ENCODE results near the gene C4BPB. TPM values are rescaled to one million over a fixed set of nuclear protein-coding genes. Genes with fewer than 3 reads are reported as not detected.

The C4BPB gene
- total RNA-seq, 2 donors from 2014 or later: 0.58 to 2.1 TPM

DNA sequence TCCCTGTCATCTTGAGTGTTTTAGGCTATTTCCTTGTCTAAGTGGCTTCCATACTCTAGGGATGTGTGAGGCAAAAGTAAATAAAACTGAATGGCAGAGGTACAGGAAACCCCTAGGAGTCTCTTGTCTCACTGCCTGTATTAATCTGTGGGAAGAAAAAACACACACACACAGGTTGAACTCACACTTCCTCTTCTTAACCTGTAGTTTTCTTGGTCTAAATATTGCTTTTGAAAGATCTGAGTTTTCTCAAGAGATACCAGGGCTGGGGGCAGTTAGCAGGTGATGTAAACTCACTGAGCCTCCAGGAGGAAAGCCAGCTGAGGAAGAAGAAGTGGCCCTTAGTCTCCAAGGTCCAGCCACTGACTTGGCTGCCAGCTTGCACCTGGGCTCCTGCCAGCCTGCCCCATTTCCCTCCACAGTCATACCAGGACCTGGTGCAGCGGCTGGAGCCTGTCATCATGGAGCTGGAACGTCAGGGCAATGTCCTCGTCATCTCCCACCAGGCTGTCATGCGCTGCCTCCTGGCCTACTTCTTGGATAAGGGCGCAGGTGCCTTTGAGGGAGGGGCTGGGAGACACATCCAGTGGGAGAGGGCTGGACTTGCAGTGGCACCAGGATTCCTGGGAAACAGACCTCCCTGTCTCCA, 18.7 kb upstream of the C4BPB start:
- Mint-ChIP-seq H3K4me1 (peaks cover 10% of the 10 kb centered on the region), H3K9me3 (no peaks in the 10 kb centered on the region), H3K36me3 (ENCODE audit: low read depth) (no peaks in the 10 kb centered on the region), H3K4me3 (no peak overlapping the region), H3K27me3 (no peaks in the 10 kb centered on the region), H3K27ac (no peak overlapping the region)
- no peak for ATAC-seq (replicated peaks)

DNA sequence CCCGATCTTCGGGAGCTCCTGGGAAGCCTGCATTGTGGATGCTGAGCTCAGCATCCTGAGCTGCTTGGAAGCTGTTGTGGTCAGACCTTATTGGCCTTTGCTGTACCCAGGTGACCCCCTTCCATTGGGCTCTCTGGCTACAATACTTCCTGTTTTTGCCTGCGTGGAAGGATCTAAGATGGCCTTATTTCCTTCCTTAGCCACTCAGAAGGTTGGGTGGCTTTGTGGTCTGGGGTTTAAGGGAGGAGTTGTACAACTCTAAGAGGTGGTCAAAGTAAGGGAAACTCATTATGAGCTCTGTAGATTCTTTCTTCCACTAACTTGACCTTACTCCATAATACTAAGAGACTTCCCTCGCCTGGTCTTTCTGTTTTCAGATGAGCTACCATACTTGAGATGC, 17.8 kb upstream of the C4BPB start:
- Mint-ChIP-seq H3K4me1 (peaks cover 10% of the 10 kb centered on the region), H3K9me3 (no peaks in the 10 kb centered on the region), H3K27me3 (peaks cover 1% of the 10 kb centered on the region), H3K27ac (peak overlapping the region; percentile 15), H3K36me3 (ENCODE audit: low read depth) (no peaks in the 10 kb centered on the region), H3K4me3 (no peak overlapping the region)
- ATAC-seq (replicated peaks): peak; percentile 37

DNA sequence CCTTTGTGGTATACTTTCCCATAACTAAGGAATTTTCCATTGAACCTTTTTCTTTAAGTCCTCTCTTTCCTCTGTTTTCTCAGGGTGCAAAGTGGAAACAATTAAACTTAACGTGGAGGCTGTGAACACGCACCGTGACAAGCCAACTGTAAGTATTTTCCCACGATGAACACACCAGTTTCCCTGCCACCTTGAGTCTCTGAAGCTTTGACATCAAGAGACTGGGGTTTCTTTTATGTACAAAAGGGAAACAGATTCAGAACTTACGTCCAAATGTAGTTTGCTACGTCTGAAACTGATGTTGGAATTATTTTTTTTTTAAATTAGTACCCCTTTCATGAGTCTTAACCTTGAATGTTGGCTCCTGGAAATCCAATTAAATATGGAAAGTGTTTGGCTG, 17.2 kb upstream of the C4BPB start:
- no peak for ATAC-seq (replicated peaks)
- peaks cover 3% of the 10 kb centered on the region for H3K27me3 Mint-ChIP-seq

DNA sequence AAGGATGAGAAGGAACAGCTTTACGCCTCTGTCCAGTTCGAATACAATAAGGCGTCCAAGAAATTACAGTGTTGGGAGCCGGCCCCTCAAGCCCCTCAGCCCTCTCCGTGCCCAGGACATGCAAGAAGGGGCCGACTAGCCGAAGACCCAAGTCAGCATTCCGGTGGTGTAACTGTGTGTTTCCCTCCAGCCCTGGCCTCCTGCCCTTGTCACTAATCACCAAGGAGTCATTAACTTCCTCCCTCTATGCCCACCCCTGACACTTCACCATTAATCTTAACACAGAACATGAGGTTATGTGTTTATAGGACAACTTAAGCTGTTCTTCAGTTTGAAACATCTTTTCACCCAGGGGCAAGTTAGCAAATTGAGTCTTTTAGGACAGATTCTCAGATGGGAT, 16.4 kb upstream of the C4BPB start:
- no peak for ATAC-seq (replicated peaks)
- no peak overlapping the region for H3K4me3 Mint-ChIP-seq
- H3K36me3 Mint-ChIP-seq (ENCODE audit: low read depth): no peaks in the 10 kb centered on the region
- peaks cover 10% of the 10 kb centered on the region for H3K4me1 Mint-ChIP-seq
- H3K27ac Mint-ChIP-seq: no peak overlapping the region
- H3K27me3 Mint-ChIP-seq: peaks cover 3% of the 10 kb centered on the region
- H3K9me3 Mint-ChIP-seq: no peaks in the 10 kb centered on the region

More for the DNA sequence above, 17.2 kb upstream of the C4BPB start:
- peaks cover 10% of the 10 kb centered on the region for H3K4me1 Mint-ChIP-seq
- no peak overlapping the region for H3K4me3 Mint-ChIP-seq
- no peaks in the 10 kb centered on the region for H3K36me3 Mint-ChIP-seq (ENCODE audit: low read depth)
- H3K27ac Mint-ChIP-seq: no peak overlapping the region
- no peaks in the 10 kb centered on the region for H3K9me3 Mint-ChIP-seq

DNA sequence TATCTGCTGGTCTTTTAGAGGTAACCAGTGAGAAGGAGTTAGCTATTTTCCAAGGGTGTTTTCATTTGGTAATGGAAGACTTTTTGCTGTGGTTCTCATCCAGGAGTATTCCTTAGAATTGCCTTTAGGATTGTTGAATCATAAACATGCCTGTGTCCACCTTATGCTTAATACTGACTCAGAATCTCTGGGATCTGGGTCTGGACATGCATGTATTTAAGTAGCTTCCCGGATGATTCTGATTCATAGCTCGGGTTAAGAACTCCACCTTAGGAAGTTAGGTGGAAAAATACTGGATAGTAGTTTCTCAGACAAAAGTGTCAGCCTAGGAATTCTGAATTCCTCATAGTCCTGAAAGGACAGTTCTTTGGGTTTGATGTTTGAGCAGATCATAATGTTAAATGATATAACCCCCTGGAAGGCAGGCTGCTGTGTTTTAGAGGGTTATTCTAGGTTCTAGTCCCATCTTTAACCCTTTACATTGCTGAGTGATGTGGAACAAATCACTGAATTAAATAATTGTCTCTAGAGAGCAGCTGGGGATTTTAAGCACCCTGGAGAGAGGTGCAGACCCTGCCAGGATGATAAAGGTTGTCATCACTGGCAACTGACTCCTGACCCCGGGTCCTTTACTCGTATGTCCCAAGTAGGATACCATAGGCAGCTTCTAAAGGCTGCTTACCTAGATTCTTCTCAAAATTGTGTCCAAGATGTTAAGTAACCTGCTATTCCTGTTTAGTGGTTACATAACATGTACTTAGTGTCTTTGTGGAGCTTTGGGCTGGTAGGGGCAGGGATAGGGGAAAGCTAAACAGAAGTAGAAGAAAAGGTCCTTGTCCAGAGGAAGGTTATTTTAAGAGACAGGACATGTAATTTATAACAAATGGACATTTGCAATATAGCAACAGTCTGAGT, 14.5 kb upstream of the C4BPB start:
- no peaks in the 10 kb centered on the region for H3K9me3 Mint-ChIP-seq

DNA sequence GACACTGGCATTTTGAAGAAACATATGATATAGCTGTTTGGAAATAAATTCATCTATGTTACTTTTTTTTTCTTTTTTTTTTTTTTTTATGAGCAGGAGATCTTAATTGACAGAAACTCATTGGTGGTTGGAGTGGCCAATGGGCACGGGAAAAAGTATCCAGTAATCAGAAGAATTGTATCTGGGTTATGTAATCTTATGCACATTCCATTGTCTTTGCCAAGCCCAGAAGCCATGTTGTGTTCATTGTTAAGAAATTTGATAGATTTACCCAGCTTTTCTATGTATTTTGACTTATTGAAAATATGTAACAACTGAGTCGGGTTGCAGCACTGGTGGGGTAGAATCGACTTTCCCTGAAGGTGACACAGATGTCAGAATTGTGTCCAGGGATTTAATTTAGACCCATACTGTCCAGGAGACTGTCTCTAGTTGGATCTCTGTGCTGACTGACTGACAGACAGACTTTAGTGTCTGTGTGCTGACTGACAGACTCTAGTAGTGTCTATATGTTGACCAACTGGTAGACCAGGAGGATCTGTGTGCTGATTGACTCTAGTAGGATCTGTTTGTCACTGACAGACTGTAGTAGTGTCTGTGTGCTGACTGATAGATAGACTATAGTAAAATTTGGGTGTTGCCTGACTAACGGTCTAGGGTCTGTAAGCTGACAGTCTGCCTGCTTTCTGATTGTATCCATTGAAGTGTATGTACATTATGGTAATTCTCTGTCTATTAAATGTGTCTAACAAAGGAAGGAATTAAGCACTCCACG, 12.3 kb upstream of the C4BPB start:
- no peak overlapping the region for H3K27ac Mint-ChIP-seq
- ATAC-seq (replicated peaks): no peak
- peaks cover 7% of the 10 kb centered on the region for H3K27me3 Mint-ChIP-seq
- no peak overlapping the region for H3K4me3 Mint-ChIP-seq
- H3K36me3 Mint-ChIP-seq (ENCODE audit: low read depth): no peaks in the 10 kb centered on the region
- no peaks in the 10 kb centered on the region for H3K9me3 Mint-ChIP-seq
- no peaks in the 10 kb centered on the region for H3K4me1 Mint-ChIP-seq

More for the DNA sequence above, 14.5 kb upstream of the C4BPB start:
- H3K4me1 Mint-ChIP-seq: peaks cover 8% of the 10 kb centered on the region
- H3K4me3 Mint-ChIP-seq: no peak overlapping the region
- no peaks in the 10 kb centered on the region for H3K36me3 Mint-ChIP-seq (ENCODE audit: low read depth)
- no peak for ATAC-seq (replicated peaks)
- H3K27me3 Mint-ChIP-seq: peaks cover 7% of the 10 kb centered on the region
- H3K27ac Mint-ChIP-seq: no peak overlapping the region

DNA sequence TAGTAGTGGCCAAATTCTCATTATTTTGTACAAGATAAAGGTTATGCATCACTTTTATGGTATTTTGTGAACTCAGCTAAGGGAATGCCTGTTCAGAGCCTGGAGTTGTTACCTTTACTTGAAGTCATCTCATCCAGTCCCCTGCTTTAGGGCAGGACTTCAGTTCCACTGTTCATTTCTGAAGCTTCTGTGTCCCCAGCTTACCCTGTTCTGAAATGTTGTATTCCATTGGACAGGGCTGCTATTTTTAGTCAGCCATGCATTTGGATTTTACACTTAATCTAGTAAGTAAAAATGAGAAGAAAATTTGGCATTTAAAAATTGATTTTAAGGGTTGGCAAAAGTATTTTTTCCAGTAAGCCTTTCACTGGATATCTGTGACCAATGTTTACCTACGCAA, 11.6 kb upstream of the C4BPB start:
- Mint-ChIP-seq H3K27me3 (peaks cover 7% of the 10 kb centered on the region), H3K4me3 (no peak overlapping the region), H3K27ac (no peak overlapping the region), H3K4me1 (no peaks in the 10 kb centered on the region), H3K36me3 (ENCODE audit: low read depth) (no peaks in the 10 kb centered on the region), H3K9me3 (no peaks in the 10 kb centered on the region)
- ATAC-seq (replicated peaks): no peak

DNA sequence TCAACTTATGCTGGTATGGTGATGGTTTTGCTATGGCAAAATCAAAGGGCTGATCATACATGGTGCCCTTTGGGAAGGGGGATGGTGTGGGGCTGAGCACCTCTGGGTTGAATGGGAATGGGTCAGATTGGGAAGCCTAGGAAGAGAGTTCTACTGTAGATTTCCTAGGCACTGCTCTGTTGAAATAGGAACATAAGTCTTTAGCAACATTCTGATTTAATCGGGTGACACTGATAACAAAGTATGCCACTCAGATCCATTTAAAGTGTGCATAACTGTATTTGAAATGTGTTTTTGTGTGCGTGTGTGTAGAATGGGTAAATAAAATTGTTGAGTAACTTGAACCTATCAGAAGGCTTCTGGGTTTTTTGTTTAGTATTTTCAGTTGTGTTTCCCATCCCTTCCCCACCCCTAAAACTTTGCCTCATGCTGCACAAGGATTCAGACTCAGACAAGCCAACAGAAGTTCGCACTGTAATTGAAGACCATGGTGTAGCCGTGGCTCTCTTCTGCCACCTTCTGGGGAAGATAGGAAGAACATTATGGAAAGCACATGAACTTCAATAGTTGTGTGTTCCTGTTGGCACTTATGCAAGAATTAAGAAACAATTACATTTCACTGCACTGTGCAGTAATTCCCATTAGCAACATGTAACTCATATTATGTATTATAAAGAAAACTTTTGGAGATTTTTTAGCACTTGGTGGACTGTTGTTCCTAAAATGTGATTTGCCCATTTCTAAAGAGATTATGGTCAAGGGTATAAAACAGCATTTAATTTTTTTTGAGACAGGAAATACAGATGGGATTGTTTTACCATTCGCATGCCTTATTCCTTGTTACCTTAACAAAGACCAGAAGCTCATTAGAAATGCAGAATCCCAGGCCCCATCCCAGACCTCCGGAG, 10.9 kb upstream of the C4BPB start:
- H3K36me3 Mint-ChIP-seq (ENCODE audit: low read depth): no peaks in the 10 kb centered on the region
- peaks cover 13% of the 10 kb centered on the region for H3K27me3 Mint-ChIP-seq

DNA sequence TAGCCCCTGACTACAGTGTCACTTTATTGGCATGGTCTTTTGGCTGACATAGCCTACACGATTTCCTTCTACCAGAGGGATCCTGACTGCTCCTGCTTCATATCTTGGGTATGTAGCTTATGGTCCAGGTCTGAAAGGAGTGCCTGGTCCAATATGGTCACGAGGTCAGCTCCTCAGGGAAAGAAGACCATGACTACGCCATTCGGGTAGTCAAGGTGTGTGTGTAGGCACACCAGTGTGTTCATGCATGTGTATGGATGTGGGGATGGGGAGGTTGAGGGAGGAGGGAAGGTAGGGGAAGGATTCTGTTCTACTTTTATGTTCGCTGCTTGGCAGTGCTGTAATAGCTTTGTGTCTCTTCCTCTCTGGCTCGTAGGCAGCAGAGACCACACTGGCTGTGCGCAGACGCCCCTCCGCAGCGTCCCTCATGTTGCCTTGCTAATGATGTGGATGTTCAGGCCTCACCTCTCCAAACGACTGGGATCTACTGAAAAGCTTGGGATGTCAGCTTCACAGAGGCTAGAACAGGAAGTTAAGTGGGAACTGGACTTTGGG, 10.0 kb upstream of the C4BPB start:
- Mint-ChIP-seq H3K36me3 (ENCODE audit: low read depth) (no peaks in the 10 kb centered on the region), H3K9me3 (no peaks in the 10 kb centered on the region), H3K27ac (no peak overlapping the region), H3K4me3 (no peak overlapping the region), H3K4me1 (no peaks in the 10 kb centered on the region), H3K27me3 (peaks cover 22% of the 10 kb centered on the region)
- no peak for ATAC-seq (replicated peaks)

More for the DNA sequence above, 10.9 kb upstream of the C4BPB start:
- Mint-ChIP-seq H3K27ac (no peak overlapping the region), H3K4me3 (no peak overlapping the region), H3K9me3 (no peaks in the 10 kb centered on the region), H3K4me1 (no peaks in the 10 kb centered on the region)
- ATAC-seq (replicated peaks): peak; percentile 79

DNA sequence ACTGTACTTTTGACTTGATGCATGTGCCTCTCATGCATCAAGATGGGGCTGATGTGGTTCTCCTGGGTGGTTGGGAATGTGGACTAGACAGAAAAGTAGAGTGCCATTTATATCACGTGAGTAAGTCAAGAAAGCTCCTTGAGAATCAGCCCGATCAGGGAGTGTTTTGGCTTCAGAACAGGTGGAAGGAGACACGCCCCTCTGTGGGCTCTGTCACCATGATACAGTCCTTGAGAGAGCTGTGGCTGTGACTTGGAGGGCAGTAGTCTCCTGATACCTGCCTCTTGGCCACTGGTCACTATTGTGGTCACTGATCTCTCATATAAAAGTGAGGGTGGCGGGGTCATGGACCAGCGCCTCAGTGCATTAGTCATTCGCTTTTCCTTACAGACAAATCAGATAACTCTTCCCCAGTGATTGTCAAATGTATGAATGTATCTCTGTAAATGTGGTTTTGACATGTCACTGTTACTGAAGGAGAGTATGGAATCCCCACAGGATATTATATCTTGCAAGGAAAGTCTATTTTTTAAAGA, 8.9 kb upstream of the C4BPB start:
- Mint-ChIP-seq H3K36me3 (ENCODE audit: low read depth) (no peaks in the 10 kb centered on the region), H3K9me3 (no peaks in the 10 kb centered on the region), H3K4me3 (no peak overlapping the region), H3K27me3 (peaks cover 26% of the 10 kb centered on the region), H3K27ac (no peak overlapping the region), H3K4me1 (no peaks in the 10 kb centered on the region)
- ATAC-seq (replicated peaks): no peak

DNA sequence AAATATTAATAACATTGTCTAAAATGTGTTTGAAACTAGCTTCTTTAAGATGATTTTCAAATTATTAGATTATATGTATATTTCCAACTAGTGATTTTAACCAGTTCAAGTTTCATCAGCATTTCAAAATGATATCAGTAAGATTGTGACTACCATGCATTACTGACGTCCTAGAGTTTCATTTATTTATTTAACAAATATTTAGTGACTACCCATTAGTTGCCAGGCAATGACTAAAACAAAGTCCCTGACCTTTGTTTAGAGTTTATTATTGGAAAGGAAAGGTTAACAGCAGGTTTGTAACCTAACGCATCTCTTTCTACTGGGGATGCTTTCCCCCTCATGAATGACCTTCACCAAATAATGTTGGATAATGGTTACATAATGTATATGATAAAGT, 7.6 kb upstream of the C4BPB start:
- Mint-ChIP-seq H3K27me3 (peaks cover 28% of the 10 kb centered on the region), H3K27ac (no peak overlapping the region), H3K9me3 (no peaks in the 10 kb centered on the region), H3K4me3 (no peak overlapping the region), H3K36me3 (ENCODE audit: low read depth) (no peaks in the 10 kb centered on the region), H3K4me1 (no peaks in the 10 kb centered on the region)
- no peak for ATAC-seq (replicated peaks)

DNA sequence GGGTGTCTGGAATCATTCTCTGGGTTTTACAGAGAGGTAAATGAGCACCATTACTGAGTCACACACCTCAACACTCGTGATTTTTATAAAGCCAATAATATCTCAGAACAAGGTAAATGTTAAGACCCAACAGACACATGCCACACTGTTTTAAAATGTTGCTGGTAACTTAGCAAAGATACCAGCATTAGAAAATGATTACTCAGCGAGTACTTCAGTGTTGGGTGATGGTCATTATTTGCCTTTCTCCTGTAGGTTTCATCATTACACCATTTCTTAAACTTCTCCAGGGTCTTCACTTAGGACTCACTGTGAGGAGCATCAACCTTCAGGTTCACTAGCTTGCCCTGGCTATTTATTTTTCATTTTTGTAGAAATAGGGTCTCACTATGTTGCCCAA, 6.9 kb upstream of the C4BPB start:
- no peaks in the 10 kb centered on the region for H3K36me3 Mint-ChIP-seq (ENCODE audit: low read depth)
- no peak for ATAC-seq (replicated peaks)
- H3K9me3 Mint-ChIP-seq: no peaks in the 10 kb centered on the region
- no peak overlapping the region for H3K4me3 Mint-ChIP-seq
- peaks cover 31% of the 10 kb centered on the region for H3K27me3 Mint-ChIP-seq
- no peaks in the 10 kb centered on the region for H3K4me1 Mint-ChIP-seq
- no peak overlapping the region for H3K27ac Mint-ChIP-seq

DNA sequence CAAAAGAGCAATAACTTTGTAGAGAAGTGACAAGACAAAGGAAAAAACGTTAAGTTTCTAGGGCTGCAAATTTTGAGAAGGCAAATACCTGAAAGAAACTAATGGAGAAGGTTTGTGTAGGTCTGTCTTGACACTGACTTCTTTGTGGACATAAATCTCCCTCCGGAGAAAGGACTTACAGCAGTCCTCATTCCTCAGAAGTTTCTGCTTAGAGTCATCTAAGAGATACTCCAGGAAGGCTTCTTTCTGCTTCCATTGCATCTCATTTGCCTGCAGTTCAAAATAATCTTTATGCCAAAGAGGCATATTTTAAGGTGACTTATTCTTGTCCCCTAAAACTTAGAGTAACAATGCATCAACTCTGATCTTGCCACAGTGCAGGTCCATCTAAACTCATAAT, 4.4 kb upstream of the C4BPB start:
- Mint-ChIP-seq H3K27me3 (peaks cover 31% of the 10 kb centered on the region), H3K4me3 (no peak overlapping the region), H3K9me3 (no peaks in the 10 kb centered on the region), H3K36me3 (ENCODE audit: low read depth) (no peaks in the 10 kb centered on the region), H3K27ac (no peak overlapping the region), H3K4me1 (peaks cover under 1% of the 10 kb centered on the region)
- no peak for ATAC-seq (replicated peaks)
